Panc1 (cell line): Measurements from ENCODE around the gene ACE2. TPM values are rescaled to one million over a fixed set of nuclear protein-coding genes. Genes with fewer than 3 reads are reported as not detected.

Source experiments
- ATAC-seq: fragments of 200-7000 bp; cut with Tn5 transposase; 2 replicates; pipeline ENCODE4 v1.9.1; 2020; ENCODE audit warnings: mild to moderate bottlenecking, moderate library complexity
- BruUV-seq: library from RNA; stranded (reverse); fragments of 400-500 nt; replicated peaks from 2 replicates; lab custom pipeline; 2021; lab: Mats Ljungman, UMichigan
- CTCF ChIA-PET: fragments of 300-600 bp; sonication (Branson Sonifier 250); formaldehyde crosslinking; loops from one replicate; lab custom pipeline; 2022; ENCODE audit warnings: antibody characterized with exemption; lab: Charles Lee
- POLR2A ChIA-PET: fragments of 300-600 bp; sonication (Branson Sonifier 250); formaldehyde crosslinking; loops from one replicate; lab custom pipeline; 2022; ENCODE audit warnings: antibody characterized with exemption; lab: Charles Lee
- DNase-seq: peaks from one replicate; pipeline ENCODE4 v3.0.0-alpha.2; 2010; ENCODE audit warnings: low read depth, low spot score
- H3K27ac ChIP-seq: 2 replicates; pipeline ENCODE4 v1.5.1; 2011; ENCODE audit warnings: mild to moderate bottlenecking, low read length, inconsistent platforms
- H3K27me3 ChIP-seq: fragments of 200-500 bp; sonication (Bioruptor generic); 2 replicates; pipeline ENCODE4 v1.6.0; 2014; ENCODE audit warnings: low read length, inconsistent platforms; ENCODE audit not compliant: control insufficient read depth, insufficient read depth
- H3K36me3 ChIP-seq: fragments of 200-500 bp; sonication (Bioruptor generic); 2 replicates; pipeline ENCODE4 v1.5.1; 2014; ENCODE audit warnings: inconsistent platforms, mild to moderate bottlenecking, low read length, moderate library complexity; ENCODE audit not compliant: control insufficient read depth, insufficient read depth
- H3K4me1 ChIP-seq: 2 replicates; pipeline ENCODE4 v1.5.1; 2011; ENCODE audit warnings: inconsistent platforms, mild to moderate bottlenecking, low read length, moderate library complexity; ENCODE audit not compliant: control insufficient read depth, insufficient read depth
- H3K4me3 ChIP-seq, 2 experiments: 2 replicates each; pipeline ENCODE4 v1.5.1; 2011 to 2012; ENCODE audit warnings: low read depth in 2 of 2, low read length in 2 of 2, mild to moderate bottlenecking in 2 of 2, inconsistent platforms in 1 of 2, moderate library complexity in 1 of 2
- H3K9me3 ChIP-seq: fragments of 200-500 bp; sonication (Bioruptor generic); 2 replicates; pipeline ENCODE4 v1.5.1; 2014; ENCODE audit warnings: low read depth, mild to moderate bottlenecking, inconsistent platforms, low read length, moderate library complexity; ENCODE audit not compliant: control insufficient read depth, insufficient read depth
- POLR2AphosphoS5 ChIP-seq: IDR thresholded peaks from 2 replicates; pipeline ENCODE4 v1.6.1; 2012; ENCODE audit warnings: mild to moderate bottlenecking, low read depth, low read length, moderate library complexity
- SIN3A ChIP-seq: IDR thresholded peaks from 2 replicates; pipeline ENCODE4 v1.6.1; 2012; ENCODE audit warnings: low read depth, mild to moderate bottlenecking, low read length, moderate library complexity, borderline replicate concordance; ENCODE audit not compliant: insufficient read depth
- TCF7L2 ChIP-seq: IDR thresholded peaks from 2 replicates; pipeline ENCODE4 v1.6.1; 2011; ENCODE audit warnings: mild to moderate bottlenecking, low read depth, low read length, inconsistent platforms
- in situ Hi-C: cut with HindIII; loops from 2 replicates; pipeline ENCODE4 v1.10.0; 2016; ENCODE audit warnings: low sequenced_read_pairs, low pct_unique_long_range_greater_than_20kb
- intact Hi-C: fragments of 100-400 bp; cut with micrococcal nuclease; formaldehyde crosslinking; loops from one replicate; pipeline ENCODE4 v1.10.0; 2022; ENCODE audit not compliant: unreplicated experiment
- total RNA-seq: library from RNA; stranded (reverse); gene quantifications from one replicate; pipeline ENCODE4 v1.2.1, GENCODE V29; 2021; ENCODE audit not compliant: unreplicated experiment
- TF ChIP-seq, protein P1 (sequence below): fragments of 450-650 bp; IDR thresholded peaks from 2 replicates; pipeline ENCODE4 v1.5.1; 2017; ENCODE audit warnings: mild to moderate bottlenecking
- TF ChIP-seq, protein P2 (sequence below), 2 experiments: IDR thresholded peaks; 2 replicates each; pipeline ENCODE4 v1.6.1; 2011 to 2012; ENCODE audit warnings: low read depth in 2 of 2, control low read depth in 1 of 2, low read length in 1 of 2, mild to moderate bottlenecking in 1 of 2, moderate library complexity in 1 of 2; ENCODE audit not compliant: insufficient read depth in 1 of 2

Gene ACE2
- total RNA-seq, 1 experiment from 2014 or later, result not detected

DNA sequence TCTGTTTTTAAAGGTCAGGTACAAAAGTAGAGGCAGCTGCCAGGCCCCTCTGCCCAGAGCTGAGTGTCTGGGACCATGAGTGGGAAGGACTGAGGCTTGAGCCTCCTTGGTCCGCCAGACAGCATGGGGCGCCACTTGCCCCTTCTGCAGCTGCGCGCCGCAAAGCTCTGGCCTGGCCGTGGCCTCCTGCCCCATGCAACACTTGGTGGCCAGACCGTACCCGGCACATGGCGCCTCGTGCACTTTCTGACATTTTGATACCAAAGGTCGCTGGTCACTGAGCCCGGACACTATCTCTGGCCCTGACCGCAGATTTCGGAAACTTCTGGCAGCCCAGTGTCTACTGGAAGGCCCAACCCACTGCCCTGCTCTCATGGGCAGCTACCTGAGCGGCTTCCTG, 45.3 kb upstream of the ACE2 start:
- ATAC-seq, result no peak
- CTCF ChIA-PET, result no interaction called here

DNA sequence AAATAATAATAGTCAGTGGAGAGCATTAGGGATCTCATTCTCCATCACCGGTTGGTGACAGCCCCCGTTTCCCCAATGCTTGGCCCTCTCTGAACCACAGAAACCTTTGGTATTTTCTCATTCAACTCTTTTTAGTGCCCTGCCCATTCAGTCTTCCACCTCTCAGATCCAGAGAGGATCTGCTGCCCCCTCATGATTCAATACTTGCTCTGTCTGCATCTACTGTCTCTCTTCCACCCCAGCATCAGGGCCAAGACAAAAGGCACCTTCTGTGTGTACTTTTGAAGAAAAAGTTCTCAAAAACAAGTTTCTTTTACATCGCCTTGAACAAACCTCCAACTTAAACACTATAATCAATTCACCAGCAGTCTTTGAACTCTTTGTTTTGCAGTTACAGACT, 44.5 kb upstream of the ACE2 start:
- intact Hi-C loops (no loop called here), in situ Hi-C loops (no loop called here)
- ATAC-seq (no peak), DNase-seq (no peak)
- no peaks in the 10 kb centered on the region for H3K4me1 ChIP-seq
- no peaks in the 10 kb centered on the region for H3K36me3 ChIP-seq
- CTCF ChIA-PET, result no interaction called here
- no peaks in the 10 kb centered on the region for H3K9me3 ChIP-seq
- no peaks in the 10 kb centered on the region for H3K27me3 ChIP-seq
- BruUV-seq, result no TSS peak
- no peak overlapping the region for H3K27ac ChIP-seq
- no peak overlapping the region for H3K4me3 ChIP-seq
- POLR2A ChIA-PET, result no interaction called here
- TF ChIP-seq, protein P1, sequence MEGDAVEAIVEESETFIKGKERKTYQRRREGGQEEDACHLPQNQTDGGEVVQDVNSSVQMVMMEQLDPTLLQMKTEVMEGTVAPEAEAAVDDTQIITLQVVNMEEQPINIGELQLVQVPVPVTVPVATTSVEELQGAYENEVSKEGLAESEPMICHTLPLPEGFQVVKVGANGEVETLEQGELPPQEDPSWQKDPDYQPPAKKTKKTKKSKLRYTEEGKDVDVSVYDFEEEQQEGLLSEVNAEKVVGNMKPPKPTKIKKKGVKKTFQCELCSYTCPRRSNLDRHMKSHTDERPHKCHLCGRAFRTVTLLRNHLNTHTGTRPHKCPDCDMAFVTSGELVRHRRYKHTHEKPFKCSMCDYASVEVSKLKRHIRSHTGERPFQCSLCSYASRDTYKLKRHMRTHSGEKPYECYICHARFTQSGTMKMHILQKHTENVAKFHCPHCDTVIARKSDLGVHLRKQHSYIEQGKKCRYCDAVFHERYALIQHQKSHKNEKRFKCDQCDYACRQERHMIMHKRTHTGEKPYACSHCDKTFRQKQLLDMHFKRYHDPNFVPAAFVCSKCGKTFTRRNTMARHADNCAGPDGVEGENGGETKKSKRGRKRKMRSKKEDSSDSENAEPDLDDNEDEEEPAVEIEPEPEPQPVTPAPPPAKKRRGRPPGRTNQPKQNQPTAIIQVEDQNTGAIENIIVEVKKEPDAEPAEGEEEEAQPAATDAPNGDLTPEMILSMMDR, result no peak
- TF ChIP-seq, protein P2, sequence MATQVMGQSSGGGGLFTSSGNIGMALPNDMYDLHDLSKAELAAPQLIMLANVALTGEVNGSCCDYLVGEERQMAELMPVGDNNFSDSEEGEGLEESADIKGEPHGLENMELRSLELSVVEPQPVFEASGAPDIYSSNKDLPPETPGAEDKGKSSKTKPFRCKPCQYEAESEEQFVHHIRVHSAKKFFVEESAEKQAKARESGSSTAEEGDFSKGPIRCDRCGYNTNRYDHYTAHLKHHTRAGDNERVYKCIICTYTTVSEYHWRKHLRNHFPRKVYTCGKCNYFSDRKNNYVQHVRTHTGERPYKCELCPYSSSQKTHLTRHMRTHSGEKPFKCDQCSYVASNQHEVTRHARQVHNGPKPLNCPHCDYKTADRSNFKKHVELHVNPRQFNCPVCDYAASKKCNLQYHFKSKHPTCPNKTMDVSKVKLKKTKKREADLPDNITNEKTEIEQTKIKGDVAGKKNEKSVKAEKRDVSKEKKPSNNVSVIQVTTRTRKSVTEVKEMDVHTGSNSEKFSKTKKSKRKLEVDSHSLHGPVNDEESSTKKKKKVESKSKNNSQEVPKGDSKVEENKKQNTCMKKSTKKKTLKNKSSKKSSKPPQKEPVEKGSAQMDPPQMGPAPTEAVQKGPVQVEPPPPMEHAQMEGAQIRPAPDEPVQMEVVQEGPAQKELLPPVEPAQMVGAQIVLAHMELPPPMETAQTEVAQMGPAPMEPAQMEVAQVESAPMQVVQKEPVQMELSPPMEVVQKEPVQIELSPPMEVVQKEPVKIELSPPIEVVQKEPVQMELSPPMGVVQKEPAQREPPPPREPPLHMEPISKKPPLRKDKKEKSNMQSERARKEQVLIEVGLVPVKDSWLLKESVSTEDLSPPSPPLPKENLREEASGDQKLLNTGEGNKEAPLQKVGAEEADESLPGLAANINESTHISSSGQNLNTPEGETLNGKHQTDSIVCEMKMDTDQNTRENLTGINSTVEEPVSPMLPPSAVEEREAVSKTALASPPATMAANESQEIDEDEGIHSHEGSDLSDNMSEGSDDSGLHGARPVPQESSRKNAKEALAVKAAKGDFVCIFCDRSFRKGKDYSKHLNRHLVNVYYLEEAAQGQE (IDR thresholded peaks at IDR 0.05; ENCODE audit: insufficient read depth in 1 of 2, low read depth in 2 of 2, low read length in 1 of 2), result no peak
- no peak for TF ChIP-seq POLR2AphosphoS5
- no peak for TF ChIP-seq SIN3A
- TF ChIP-seq TCF7L2, result no peak

More for the DNA sequence above, 45.3 kb upstream of the ACE2 start:
- no TSS peak for BruUV-seq
- DNase-seq, result no peak
- no peaks in the 10 kb centered on the region for H3K27me3 ChIP-seq
- H3K4me1 ChIP-seq, result no peaks in the 10 kb centered on the region
- TF ChIP-seq, protein P1, result no peak
- TF ChIP-seq POLR2AphosphoS5 (no peak), TCF7L2 (no peak), SIN3A (no peak)
- TF ChIP-seq, protein P2 (IDR thresholded peaks at IDR 0.05; ENCODE audit: insufficient read depth in 1 of 2, low read depth in 2 of 2, low read length in 1 of 2), result no peak
- in situ Hi-C loops, result no loop called here
- no peaks in the 10 kb centered on the region for H3K9me3 ChIP-seq
- intact Hi-C loops, result no loop called here
- no peak overlapping the region for H3K27ac ChIP-seq
- POLR2A ChIA-PET, result no interaction called here
- H3K4me3 ChIP-seq, result no peak overlapping the region
- H3K36me3 ChIP-seq, result no peaks in the 10 kb centered on the region
